Measurements from ENCODE around the gene ANKRD17.

GRCh38 chr4:73181231-73181630 lies 77.4 kb downstream of the ANKRD17 start:
- no peak for TF ChIP-seq CTCF (tag by site-specific recombination; IDR thresholded peaks at IDR 0.05)
- TF ChIP-seq ZNF121 (tag by site-specific recombination; IDR thresholded peaks at IDR 0.05): no peak
- no peak for TF ChIP-seq ATF2 (tag by site-specific recombination; IDR thresholded peaks at IDR 0.05; ENCODE audit: low read depth)
- no peak for TF ChIP-seq PATZ1 (tag by site-specific recombination; IDR thresholded peaks at IDR 0.05)
- no peak for TF ChIP-seq ZBTB11 (tag by site-specific recombination; conservative IDR thresholded peaks at IDR 0.05; ENCODE audit: low read depth)
- TF ChIP-seq ZSCAN30 (tag by site-specific recombination; IDR thresholded peaks at IDR 0.05): no peak
- no peak for TF ChIP-seq ZNF18 (tag by site-specific recombination; IDR thresholded peaks at IDR 0.05)
- TF ChIP-seq ZNF146 (tag by site-specific recombination; IDR thresholded peaks at IDR 0.05): no peak
- no peak for TF ChIP-seq REST (tag by site-specific recombination; IDR thresholded peaks at IDR 0.05)
